HL-60 (cell line): Measurements from ENCODE around the gene NHSL1.

Experiments
- DNase-seq, 2 experiments: peaks; one replicate each; pipeline ENCODE4 v3.0.0-alpha.2; 2010 to 2020; ENCODE audit warnings: low read depth in 1 of 2, low spot score in 1 of 2
- H3K27ac ChIP-seq: fragments of 250-450 bp; sonication (Bioruptor Pico); replicated peaks from 2 replicates; pipeline ENCODE4 v1.5.1; 2020; ENCODE audit warnings: mild to moderate bottlenecking, moderate library complexity
- H3K27me3 ChIP-seq: fragments of 250-450 bp; sonication (Bioruptor Pico); 2 replicates; pipeline ENCODE4 v1.5.1; 2021; ENCODE audit warnings: mild to moderate bottlenecking, moderate library complexity; ENCODE audit not compliant: insufficient read depth, poor library complexity, severe bottlenecking
- H3K4me3 ChIP-seq: replicated peaks from 2 replicates; pipeline ENCODE4 v1.5.1; 2011; ENCODE audit warnings: mild to moderate bottlenecking, control low read depth, low read length; ENCODE audit not compliant: insufficient read depth
- CTCF ChIP-seq: IDR thresholded peaks from one replicate; pipeline ENCODE4 v1.5.1; 2011; ENCODE audit warnings: low read length, control low read depth, inconsistent platforms; ENCODE audit not compliant: insufficient read depth
- GABPA ChIP-seq: IDR thresholded peaks from 2 replicates; pipeline ENCODE4 v1.6.1; 2012; ENCODE audit warnings: low read depth
- POLR2AphosphoS5 ChIP-seq: IDR thresholded peaks from 2 replicates; pipeline ENCODE4 v1.6.1; 2012; ENCODE audit warnings: low read depth
- REST ChIP-seq: IDR thresholded peaks from 2 replicates; pipeline ENCODE4 v1.6.1; 2012; ENCODE audit warnings: low read depth; ENCODE audit not compliant: insufficient replicate concordance
- SPI1 ChIP-seq: IDR thresholded peaks from 2 replicates; pipeline ENCODE4 v1.6.1; 2012; ENCODE audit warnings: low read depth, mild to moderate bottlenecking, borderline replicate concordance

The NHSL1 gene

GRCh38 chr6:138403801-138404665 is 95.3 kb downstream of the NHSL1 start, which contains the start of gene HEBP2:
Gene HEBP2, plus strand, starts transcription at chr6:138404223. Its CDS starts 273 bp downstream, at chr6:138404496.
- Histone ChIP-seq H3K27ac (peak within 1 kb of the TSS; percentile 67), H3K4me3 (peak within 1 kb of the TSS; percentile 74), H3K27me3 (no peaks in the 10 kb centered on the region)
- no peak for TF ChIP-seq CTCF
- peak; percentile 84 for TF ChIP-seq SPI1
- TF ChIP-seq POLR2AphosphoS5, result peak; percentile 76
- TF ChIP-seq GABPA, result peak; percentile 58; the same call in 1 of the 2 replicates
- TF ChIP-seq REST, result peak; percentile 47
- peak; percentile 79 to 97 for DNase-seq

- DNase-seq, result peak in 1 of 2 experiments; percentile 14
- H3K4me3 ChIP-seq, result peak overlapping the region; percentile 74
- H3K27me3 ChIP-seq, result no peaks in the 10 kb centered on the region
- peak overlapping the region; percentile 67 for H3K27ac ChIP-seq
- TF ChIP-seq CTCF (no peak), GABPA (no peak), SPI1 (no peak), POLR2AphosphoS5 (no peak), REST (peak; percentile 24)
These were observed 95.9 kb downstream of the NHSL1 start for GRCh38 chr6:138403324-138403800.

GRCh38 chr6:138402838-138403187 is 96.5 kb downstream of the NHSL1 start:
- no peak overlapping the region for H3K27ac ChIP-seq
- DNase-seq, result no peak
- TF ChIP-seq POLR2AphosphoS5 (no peak), SPI1 (no peak), CTCF (no peak), GABPA (no peak), REST (no peak)
- no peak overlapping the region; the same call in 1 of the 2 replicates for H3K4me3 ChIP-seq
- H3K27me3 ChIP-seq, result no peaks in the 10 kb centered on the region
